K562 (cell line): Measurements from ENCODE around the gene HOXC5. TPM values are rescaled to one million over a fixed set of nuclear protein-coding genes. Genes with fewer than 3 reads are reported as not detected.

Experiments used
- ATF1 ChIP-seq, 2 experiments: fragments of 450-650 bp in 1 of 2; IDR thresholded peaks; 2 replicates each; pipeline ENCODE4 v1.6.1; 2016; ENCODE audit warnings: missing compliant biosample characterization in 1 of 2, missing genetic modification characterization in 1 of 2
- CTCF ChIP-seq, 3 experiments: IDR thresholded peaks in 2 of 3; conservative IDR thresholded peaks in 1 of 3; 2 replicates each; pipeline ENCODE4 v1.5.1; 2011 to 2012; ENCODE audit warnings: low read length in 3 of 3, mild to moderate bottlenecking in 3 of 3, control low read depth in 2 of 3, improper control_type of control experiment in 1 of 3, inconsistent platforms in 1 of 3, low read depth in 1 of 3, mixed read lengths in 1 of 3, moderate library complexity in 1 of 3; ENCODE audit not compliant: insufficient read depth in 2 of 3
- ELF4 ChIP-seq: fragments of 450-650 bp; formaldehyde crosslinking; IDR thresholded peaks from 2 replicates; pipeline ENCODE4 v1.4.0; 2022; ENCODE audit warnings: missing genetic modification characterization
- HBP1 ChIP-seq: fragments of 450-650 bp; formaldehyde crosslinking; IDR thresholded peaks from 2 replicates; pipeline ENCODE4 v1.4.0; 2022; ENCODE audit warnings: missing genetic modification characterization
- MGA ChIP-seq: fragments of 450-650 bp; IDR thresholded peaks from 2 replicates; pipeline ENCODE4 v1.6.1; 2016; ENCODE audit warnings: mild to moderate bottlenecking, moderate library complexity
- MLLT1 ChIP-seq, 2 experiments: fragments of 450-650 bp; IDR thresholded peaks; 2 replicates each; pipeline ENCODE4 v1.6.1; 2016
- polyA plus RNA-seq, 8 experiments: library from polyadenylated mRNA; depleted of rRNA in 4 of 8; stranded (reverse) in 5 of 8; unstranded in 3 of 8; fragments of >200 nt; fragmentation: Nextera tagmentation in 2 of 8; fragmentation: Illumina TruSeq in 1 of 8; extraction: Ambion mirVana in 2 of 8; extraction: Trizol in 1 of 8; gene quantifications; 2 replicates each; pipeline versions ENCODE4 v1.2.1 to v1.2.3, GENCODE V29; 2011 to 2014; ENCODE audit warnings: inconsistent platforms in 1 of 8, missing spikeins in 1 of 8
- total RNA-seq, 7 experiments: library from RNA; depleted of rRNA in 6 of 7; stranded (reverse); fragments of >200 nt in 6 of 7; fragmentation: Illumina TruSeq in 2 of 7; extraction: Trizol in 2 of 7; gene quantifications; 2 replicates each; pipeline versions ENCODE4 v1.2.1 to v1.2.3, GENCODE V29; 2011 to 2021; ENCODE audit warnings: low replicate concordance in 1 of 7

The HOXC5 gene
- total and polyA plus RNA-seq, 9 of the 15 experiments (the other 6 are each of a cell fraction or from before 2014, with no cell fraction given) = 0.10 to 0.44 (median 0.18) TPM; not detected in 4

- TF ChIP-seq MGA (peak; percentile 49), ELF4 (no peak), HBP1 (CRISPR knock-in tag) (no peak), ATF1 (CRISPR knock-in tag; IDR thresholded peaks at IDR 0.05) (no peak), ATF1 (tag; IDR thresholded peaks at IDR 0.05) (no peak), MLLT1 (IDR thresholded peaks at IDR 0.05) (peak in 1 of 2 experiments; percentile 7; a peak in 1 of 4 replicates), CTCF (IDR thresholded peaks at IDR 0.05 in 2 of 3, conservative IDR thresholded peaks at IDR 0.05 in 1 of 3; ENCODE audit: insufficient read depth in 2 of 3, low read depth in 1 of 3, low read length in 3 of 3) (0 out of 6 replicates have a peak, but pooled peaks of 1 of the 3 experiments have one; percentile 4)
Observed at GRCh38 chr12:53995002-53995377, 37.9 kb upstream of the HOXC5 start (continued).
